DMS 273 (cell line): ENCODE data around the gene BARD1.
A peak's percentile ranks its signal among the peaks of the same experiment; 100 is the strongest.
"Not testable (repeated sequence)": the region's sequence is repeated elsewhere in the genome, so short reads cannot be mapped to it uniquely, and the experiment has no call there.

ENCODE experiments used
- DNase-seq: peaks from one replicate; lab custom pipeline; 2025; ENCODE audit not compliant: unreplicated experiment; lab: John Stamatoyannopoulos, UW

BARD1 gene

GRCh38 chr2:214808981-214809750 is at the start of gene BARD1:
Gene BARD1 (minus strand): TSS chr2:214809683. CDS start chr2:214809569, 114 bp downstream.
- peak; percentile 86 for DNase-seq

- DNase-seq, result no peak
Measured at GRCh38 chr2:214856137-214856536, 46.7 kb upstream of the BARD1 start.

- DNase-seq, result no peak
Measured at GRCh38 chr2:214853906-214854305, 44.4 kb upstream of the BARD1 start.

GRCh38 chr2:214843823-214844222 is 34.3 kb upstream of the BARD1 start:
- no peak for DNase-seq

- no peak for DNase-seq
Measured at GRCh38 chr2:214839464-214839863, 30.0 kb upstream of the BARD1 start.

- no peak for DNase-seq
Measured at GRCh38 chr2:214837466-214837865, 28.0 kb upstream of the BARD1 start.

GRCh38 chr2:214836568-214836967 is 27.1 kb upstream of the BARD1 start:
- DNase-seq, result no peak

- peak; percentile 28 for DNase-seq
Measured at GRCh38 chr2:214830794-214831346, 21.4 kb upstream of the BARD1 start.

- DNase-seq, result no peak
Measured at GRCh38 chr2:214816008-214816533, 6.6 kb upstream of the BARD1 start.

- DNase-seq, result peak; percentile 12
Measured at GRCh38 chr2:214810671-214811070, 1.2 kb upstream of the BARD1 start.

GRCh38 chr2:214809751-214810564 is 475 bp upstream of the BARD1 start:
- DNase-seq, result peak; percentile 99

- peak; percentile 6 for DNase-seq
Measured at GRCh38 chr2:214807653-214808052, 1.8 kb downstream of the BARD1 start.

GRCh38 chr2:214801768-214802397 is 7.6 kb downstream of the BARD1 start:
- DNase-seq, result no peak

GRCh38 chr2:214801068-214801467 is 8.4 kb downstream of the BARD1 start:
- DNase-seq, result no peak

- no peak for DNase-seq
Measured at GRCh38 chr2:214800180-214800579, 9.3 kb downstream of the BARD1 start.

GRCh38 chr2:214796911-214797310 is 12.6 kb downstream of the BARD1 start:
- DNase-seq, result no peak

GRCh38 chr2:214783181-214783580 is 26.3 kb downstream of the BARD1 start:
- DNase-seq, result not testable (repeated sequence)

- DNase-seq, result no peak
Measured at GRCh38 chr2:214782671-214783070, 26.8 kb downstream of the BARD1 start.

- no peak for DNase-seq
Measured at GRCh38 chr2:214781226-214781625, 28.3 kb downstream of the BARD1 start.

GRCh38 chr2:214775971-214776370 is 33.5 kb downstream of the BARD1 start:
- no peak for DNase-seq

GRCh38 chr2:214774108-214774507 is 35.4 kb downstream of the BARD1 start:
- DNase-seq, result no peak
